22Rv1 (cell line): Measurements from ENCODE around the gene IL1A.

Source experiments
- CTCF ChIP-seq: fragments of 450-650 bp; IDR thresholded peaks from 2 replicates; pipeline ENCODE4 v1.5.1; 2017; ENCODE audit warnings: mild to moderate bottlenecking
- ZFX ChIP-seq: fragments of 450-650 bp; IDR thresholded peaks from 2 replicates; pipeline ENCODE4 v1.6.1; 2017; ENCODE audit warnings: antibody characterized with exemption, borderline replicate concordance

- TF ChIP-seq CTCF: no peak
- no peak for TF ChIP-seq ZFX
Observed at GRCh38 chr2:112727276-112728028, 56.8 kb downstream of the IL1A start.
